A549 (cell line): ENCODE measurements around the gene ABCF2. TPM values are rescaled to one million over a fixed set of nuclear protein-coding genes. Genes with fewer than 3 reads are reported as not detected.

Source experiments
- ATAC-seq, 2 experiments: fragments of 200-7000 bp in 1 of 2; fragments of >200 bp in 1 of 2; cut with Nextera tagmentation in 1 of 2; cut with Tn5 transposase in 1 of 2; 3 replicates each; pipeline versions ENCODE4 v1.8.0 to v1.9.1; 2018 to 2020; ENCODE audit warnings: mild to moderate bottlenecking in 1 of 2, moderate library complexity in 1 of 2
- CTCF ChIA-PET: fragments of 300-600 bp; sonication (Branson Sonifier 250); formaldehyde crosslinking; extraction: SDS; loops from one replicate; lab custom pipeline; 2021; ENCODE audit warnings: antibody characterized with exemption, inconsistent platforms; lab: Yijun Ruan, JAX
- POLR2A ChIA-PET: fragments of 350-600 bp; formaldehyde crosslinking; extraction: SDS; loops from one replicate; lab custom pipeline; 2021; ENCODE audit warnings: antibody characterized with exemption, inconsistent platforms; lab: Yijun Ruan, JAX
- DNase-seq, 2 experiments: peaks; one replicate each; pipeline versions ENCODE4 v3.0.0 to v3.0.0-alpha.2; 2011 to 2016; ENCODE audit warnings: low read depth in 1 of 2, low spot score in 1 of 2
- FAIRE-seq: peaks from 2 replicates; lab custom pipeline; 2011; peaks lifted over from hg19 to GRCh38; lab: Jason Lieb, UNC
- H3K27ac ChIP-seq, 2 experiments: fragments of >200 bp; sonication (Bioruptor Twin); formaldehyde crosslinking; 3 replicates each; pipeline ENCODE4 v1.5.1; 2016 to 2017
- H3K4me1 ChIP-seq: fragments of >200 bp; sonication (Bioruptor Twin); formaldehyde crosslinking; 3 replicates; pipeline ENCODE4 v1.6.1; 2016
- H3K4me2 ChIP-seq: fragments of >200 bp; sonication (Bioruptor Twin); formaldehyde crosslinking; 3 replicates; pipeline ENCODE4 v1.6.1; 2016
- H3K4me3 ChIP-seq: fragments of >200 bp; sonication (Bioruptor Twin); formaldehyde crosslinking; 3 replicates; pipeline ENCODE4 v1.5.1; 2016
- H3K9me3 ChIP-seq: fragments of >200 bp; sonication (Bioruptor Twin); formaldehyde crosslinking; 3 replicates; pipeline ENCODE4 v1.6.1; 2016
- CEBPB ChIP-seq, 2 experiments: fragments of >200 bp in 1 of 2; sonication (Bioruptor Twin) in 1 of 2; formaldehyde crosslinking in 1 of 2; IDR thresholded peaks; 2 replicates each; pipeline ENCODE4 v1.6.1; 2012 to 2016
- EHMT2 ChIP-seq: fragments of 200-600 bp; sonication (generic); IDR thresholded peaks from 2 replicates; pipeline ENCODE4 v1.6.1; 2016; ENCODE audit warnings: antibody characterized with exemption, low read depth, mild to moderate bottlenecking, moderate library complexity
- EP300 ChIP-seq, 2 experiments: fragments of >200 bp; sonication (Bioruptor Twin); formaldehyde crosslinking; IDR thresholded peaks; 2 replicates in 1 of 2; 3 replicates in 1 of 2; pipeline ENCODE4 v1.6.1; 2016 to 2017
- ESRRA ChIP-seq: fragments of 150-350 bp; IDR thresholded peaks from 2 replicates; pipeline ENCODE4 v1.6.1; 2014; ENCODE audit warnings: mild to moderate bottlenecking, low read length, borderline replicate concordance
- FOSB ChIP-seq: fragments of 250-450 bp; sonication (Bioruptor Pico); IDR thresholded peaks from 2 replicates; pipeline ENCODE4 v1.5.0; 2020; ENCODE audit warnings: mild to moderate bottlenecking, moderate library complexity
- FOSL2 ChIP-seq, 2 experiments: fragments of 450-650 bp in 1 of 2; fragments of >200 bp in 1 of 2; sonication (Bioruptor Twin) in 1 of 2; formaldehyde crosslinking; IDR thresholded peaks; 2 replicates each; pipeline versions ENCODE4 v1.5.0 to v1.6.1; 2016 to 2020; ENCODE audit warnings: mild to moderate bottlenecking in 1 of 2, moderate library complexity in 1 of 2
- HDAC2 ChIP-seq: fragments of 200-600 bp; sonication (generic); IDR thresholded peaks from 2 replicates; pipeline ENCODE4 v1.6.1; 2016
- JUN ChIP-seq, 2 experiments: fragments of >200 bp; sonication (Bioruptor Twin); formaldehyde crosslinking; IDR thresholded peaks; 2 replicates in 1 of 2; 3 replicates in 1 of 2; pipeline ENCODE4 v1.6.1; 2016 to 2017
- JUNB ChIP-seq: fragments of >200 bp; sonication (Bioruptor Twin); formaldehyde crosslinking; IDR thresholded peaks from 2 replicates; pipeline ENCODE4 v1.6.1; 2016
- KDM1A ChIP-seq: fragments of 200-600 bp; sonication (generic); IDR thresholded peaks from 2 replicates; pipeline ENCODE4 v1.6.1; 2016; ENCODE audit warnings: low read depth, mild to moderate bottlenecking
- NFE2L2 ChIP-seq: fragments of 150-350 bp; conservative IDR thresholded peaks from 2 replicates; pipeline ENCODE4 v1.6.1; 2014; ENCODE audit warnings: low read length
- POLR2A ChIP-seq: IDR thresholded peaks from 2 replicates; pipeline ENCODE4 v1.6.1; 2012; ENCODE audit warnings: mild to moderate bottlenecking, low read length
- RAD21 ChIP-seq, 2 experiments: fragments of >200 bp in 1 of 2; sonication (Bioruptor Twin) in 1 of 2; formaldehyde crosslinking in 1 of 2; IDR thresholded peaks in 1 of 2; conservative IDR thresholded peaks in 1 of 2; 2 replicates in 1 of 2; 3 replicates in 1 of 2; pipeline ENCODE4 v1.6.1; 2012 to 2018; ENCODE audit warnings: inconsistent platforms in 1 of 2
- SMC3 ChIP-seq: fragments of >200 bp; sonication (Bioruptor Twin); formaldehyde crosslinking; IDR thresholded peaks from 3 replicates; pipeline ENCODE4 v1.6.1; 2018; ENCODE audit warnings: inconsistent platforms
- WGBS: methylation state at CpG from one replicate; pipeline ENCODE4 v1.1.6; 2017; ENCODE audit errors: missing lambda C conversion rate; 5-methylcytosine and 5-hydroxymethylcytosine counted together
- polyA plus RNA-seq, 4 experiments: library from polyadenylated mRNA; depleted of rRNA in 3 of 4; stranded (reverse); fragments of >200 nt; fragmentation: RNase III in 1 of 4; extraction: RNeasy Plus Mini Kit Qiagen cat#74134 plus additional on column Dnase treatment in 1 of 4; gene quantifications; 2 replicates in 3 of 4; 3 replicates in 1 of 4; pipeline ENCODE4 v1.2.3, GENCODE V29; 2011 to 2017
- TF ChIP-seq, protein P1 (sequence below): IDR thresholded peaks from 2 replicates; pipeline ENCODE4 v1.6.1; 2012
- TF ChIP-seq, protein P2 (sequence below): fragments of 450-650 bp; IDR thresholded peaks from 2 replicates; pipeline ENCODE4 v1.6.1; 2014; ENCODE audit warnings: antibody characterized with exemption
- TF ChIP-seq, protein P3 (sequence below): fragments of >200 bp; sonication (Bioruptor Twin); formaldehyde crosslinking; IDR thresholded peaks from 3 replicates; pipeline ENCODE4 v1.5.1; 2016
- TF ChIP-seq, protein P4 (sequence below): fragments of 150-350 bp; IDR thresholded peaks from 2 replicates; pipeline ENCODE4 v1.6.1; 2014; ENCODE audit warnings: low read depth, mild to moderate bottlenecking, low read length
- TF ChIP-seq, protein P5 (sequence below): fragments of 200-600 bp; sonication (generic); IDR thresholded peaks from 2 replicates; pipeline ENCODE4 v1.6.1; 2016; ENCODE audit warnings: antibody characterized with exemption, mild to moderate bottlenecking, moderate library complexity

Gene ABCF2
- polyA plus RNA-seq, 2 of the 4 experiments (the other 2 are of a cell fraction): 47.8 to 70.9 TPM

DNA sequence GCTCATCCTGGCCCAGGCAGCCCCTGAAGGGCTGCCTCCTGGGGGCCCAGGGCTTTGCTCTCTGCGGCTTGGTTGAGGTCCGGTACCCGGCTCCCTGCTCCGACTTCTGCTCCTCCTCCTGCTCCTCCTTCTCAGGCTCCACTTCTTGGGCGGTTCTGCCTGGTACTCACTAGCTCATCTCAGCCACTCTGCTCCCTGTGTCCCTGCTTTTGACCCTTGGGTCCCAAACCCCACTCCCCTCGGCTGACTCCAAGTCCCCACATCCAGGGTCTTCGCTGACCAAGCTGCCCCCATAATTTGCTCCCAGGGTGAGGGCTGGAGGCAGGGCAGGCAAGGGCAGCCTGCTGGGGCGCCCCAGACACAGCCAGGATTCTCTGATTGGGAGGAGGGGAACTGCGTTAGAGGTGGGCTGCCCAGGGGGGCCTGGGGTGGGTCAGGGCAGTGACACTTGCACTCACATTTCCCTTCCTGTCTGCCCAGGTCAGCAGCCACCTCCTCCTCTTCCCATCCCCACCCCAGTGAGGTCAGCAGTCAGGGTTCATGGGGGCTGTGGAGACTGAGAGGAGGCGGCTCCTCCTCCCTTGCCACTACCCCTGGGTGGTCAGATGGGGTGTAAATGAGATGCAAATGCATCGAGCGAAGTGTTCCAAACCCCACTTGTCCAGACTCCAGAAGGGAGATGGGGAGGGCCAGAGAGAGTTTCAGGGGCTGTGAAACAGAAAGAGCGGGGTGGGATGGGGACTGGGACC is 19.3 kb upstream of the ABCF2 start:
- H3K4me2 ChIP-seq: peak overlapping the region; percentile 100
- H3K27ac ChIP-seq: no peak overlapping the region; a peak in 1 of 6 replicates
- FAIRE-seq (no peak), ATAC-seq (peak; percentile 36 to 60; a peak in 5 of 6 replicates), DNase-seq (peak; percentile 32 to 34)
- H3K9me3 ChIP-seq: no peaks in the 10 kb centered on the region
- peak overlapping the region; percentile 52; the same call in 2 of the 3 replicates for H3K4me3 ChIP-seq
- H3K4me1 ChIP-seq: peaks cover 53% of the 10 kb centered on the region
- WGBS: 40% methylated on average over 11 of the region's 13 CpGs
- POLR2A ChIA-PET: interaction anchor here (0.9 to 2.1 kb wide), 2 partner anchors 13 to 19 kb away, joined by 3 to 9 read pairs; partner anchors contain the start of genes ABCF2 and CHPF2
- CTCF ChIA-PET: interaction anchor here (0.8 to 5.3 kb wide), 14 partner anchors 9 to 284 kb away, joined by 3 to 69 read pairs (median 4); partner anchors contain the start of genes ABCF2 and CHPF2
- TF ChIP-seq KDM1A: 0 out of 2 replicates have a peak, but pooled peaks have one; percentile 13
- TF ChIP-seq, protein P1, sequence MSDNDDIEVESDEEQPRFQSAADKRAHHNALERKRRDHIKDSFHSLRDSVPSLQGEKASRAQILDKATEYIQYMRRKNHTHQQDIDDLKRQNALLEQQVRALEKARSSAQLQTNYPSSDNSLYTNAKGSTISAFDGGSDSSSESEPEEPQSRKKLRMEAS: no peak
- TF ChIP-seq, all 56 proteins: peak for 1

DNA sequence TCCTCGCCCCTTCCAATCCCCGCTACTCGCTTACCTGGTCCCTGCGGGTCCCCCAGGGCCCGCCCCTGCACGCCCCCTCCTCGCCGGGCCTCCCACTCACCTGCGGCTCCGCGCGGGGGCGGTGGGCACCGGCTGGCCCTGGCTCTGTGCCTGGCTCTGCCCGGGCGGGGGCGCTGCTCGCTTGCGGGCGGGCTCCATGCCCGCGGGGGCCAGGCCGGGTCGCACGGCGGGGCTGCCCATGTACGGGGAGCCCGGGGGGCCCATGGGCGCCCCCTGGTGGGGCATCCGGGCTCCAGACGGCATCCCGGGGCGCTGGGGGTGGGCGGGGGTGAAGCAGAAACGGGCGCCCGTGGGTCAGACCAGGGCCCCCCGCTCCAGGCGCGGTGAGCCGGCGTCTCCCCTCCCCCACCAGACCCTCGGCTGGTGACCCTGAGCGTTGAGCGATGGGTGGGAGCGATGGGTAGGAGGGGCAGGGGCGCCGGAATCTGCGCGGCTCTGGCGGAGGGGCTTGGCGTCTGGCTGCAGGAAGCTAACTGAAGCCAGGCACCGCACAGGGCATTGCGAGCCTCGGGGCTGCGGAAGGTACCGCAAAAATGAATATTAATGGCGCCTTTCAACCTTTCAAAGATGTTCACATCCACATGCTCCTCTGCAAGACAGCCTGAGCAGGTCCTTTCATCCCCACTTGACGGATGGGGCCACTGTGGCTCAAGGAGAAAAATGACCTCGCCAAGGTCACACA is 18.5 kb upstream of the ABCF2 start:
- CTCF ChIA-PET: interaction anchor here (0.8 to 5.3 kb wide), 25 partner anchors 10 to 283 kb away, joined by 3 to 69 read pairs (median 5); partner anchors contain the start of genes ABCF2 and CHPF2
- peak overlapping the region; percentile 100 for H3K4me2 ChIP-seq
- ATAC-seq: peak; percentile 37 to 72
- 10% methylated on average over 19 of the region's 60 CpGs for WGBS
- POLR2A ChIA-PET: interaction anchor here (0.9 to 2.1 kb wide), 2 partner anchors 13 to 19 kb away, joined by 3 to 9 read pairs; partner anchors contain the start of genes ABCF2 and CHPF2
- peak overlapping the region; percentile 52 for H3K4me3 ChIP-seq
- peaks cover 56% of the 10 kb centered on the region for H3K4me1 ChIP-seq
- no peaks in the 10 kb centered on the region for H3K9me3 ChIP-seq
- peak overlapping the region; percentile 63 to 83; a peak in 5 of 6 replicates for H3K27ac ChIP-seq
- no peak for TF ChIP-seq EHMT2
- TF ChIP-seq FOSB (CRISPR knock-in tag): no peak
- TF ChIP-seq, protein P1: no peak; the same call in 1 of the 2 replicates
- no peak for TF ChIP-seq POLR2A
- TF ChIP-seq EP300 (IDR thresholded peaks at IDR 0.05): no peak
- TF ChIP-seq JUNB: no peak
- TF ChIP-seq, protein P2, sequence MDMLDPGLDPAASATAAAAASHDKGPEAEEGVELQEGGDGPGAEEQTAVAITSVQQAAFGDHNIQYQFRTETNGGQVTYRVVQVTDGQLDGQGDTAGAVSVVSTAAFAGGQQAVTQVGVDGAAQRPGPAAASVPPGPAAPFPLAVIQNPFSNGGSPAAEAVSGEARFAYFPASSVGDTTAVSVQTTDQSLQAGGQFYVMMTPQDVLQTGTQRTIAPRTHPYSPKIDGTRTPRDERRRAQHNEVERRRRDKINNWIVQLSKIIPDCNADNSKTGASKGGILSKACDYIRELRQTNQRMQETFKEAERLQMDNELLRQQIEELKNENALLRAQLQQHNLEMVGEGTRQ: no peak
- TF ChIP-seq HDAC2: no peak
- TF ChIP-seq, protein P3, sequence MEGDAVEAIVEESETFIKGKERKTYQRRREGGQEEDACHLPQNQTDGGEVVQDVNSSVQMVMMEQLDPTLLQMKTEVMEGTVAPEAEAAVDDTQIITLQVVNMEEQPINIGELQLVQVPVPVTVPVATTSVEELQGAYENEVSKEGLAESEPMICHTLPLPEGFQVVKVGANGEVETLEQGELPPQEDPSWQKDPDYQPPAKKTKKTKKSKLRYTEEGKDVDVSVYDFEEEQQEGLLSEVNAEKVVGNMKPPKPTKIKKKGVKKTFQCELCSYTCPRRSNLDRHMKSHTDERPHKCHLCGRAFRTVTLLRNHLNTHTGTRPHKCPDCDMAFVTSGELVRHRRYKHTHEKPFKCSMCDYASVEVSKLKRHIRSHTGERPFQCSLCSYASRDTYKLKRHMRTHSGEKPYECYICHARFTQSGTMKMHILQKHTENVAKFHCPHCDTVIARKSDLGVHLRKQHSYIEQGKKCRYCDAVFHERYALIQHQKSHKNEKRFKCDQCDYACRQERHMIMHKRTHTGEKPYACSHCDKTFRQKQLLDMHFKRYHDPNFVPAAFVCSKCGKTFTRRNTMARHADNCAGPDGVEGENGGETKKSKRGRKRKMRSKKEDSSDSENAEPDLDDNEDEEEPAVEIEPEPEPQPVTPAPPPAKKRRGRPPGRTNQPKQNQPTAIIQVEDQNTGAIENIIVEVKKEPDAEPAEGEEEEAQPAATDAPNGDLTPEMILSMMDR: peak; percentile 88
- no peak for TF ChIP-seq FOSL2 (IDR thresholded peaks at IDR 0.05)
- TF ChIP-seq FOSL2 (CRISPR knock-in tag; IDR thresholded peaks at IDR 0.05): no peak
- no peak for TF ChIP-seq NFE2L2
- TF ChIP-seq CEBPB (IDR thresholded peaks at IDR 0.05): no peak
- TF ChIP-seq, protein P4, sequence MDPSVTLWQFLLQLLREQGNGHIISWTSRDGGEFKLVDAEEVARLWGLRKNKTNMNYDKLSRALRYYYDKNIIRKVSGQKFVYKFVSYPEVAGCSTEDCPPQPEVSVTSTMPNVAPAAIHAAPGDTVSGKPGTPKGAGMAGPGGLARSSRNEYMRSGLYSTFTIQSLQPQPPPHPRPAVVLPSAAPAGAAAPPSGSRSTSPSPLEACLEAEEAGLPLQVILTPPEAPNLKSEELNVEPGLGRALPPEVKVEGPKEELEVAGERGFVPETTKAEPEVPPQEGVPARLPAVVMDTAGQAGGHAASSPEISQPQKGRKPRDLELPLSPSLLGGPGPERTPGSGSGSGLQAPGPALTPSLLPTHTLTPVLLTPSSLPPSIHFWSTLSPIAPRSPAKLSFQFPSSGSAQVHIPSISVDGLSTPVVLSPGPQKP: no peak
- TF ChIP-seq JUN (IDR thresholded peaks at IDR 0.05): no peak; a peak in 1 of 5 replicates
- TF ChIP-seq SMC3: peak; percentile 50; the same call in 2 of the 3 replicates
- TF ChIP-seq KDM1A: peak; percentile 70; the same call in 1 of the 2 replicates
- TF ChIP-seq ESRRA: peak; percentile 55; the same call in 1 of the 2 replicates
- TF ChIP-seq RAD21 (conservative IDR thresholded peaks at IDR 0.05 in 1 of 2, IDR thresholded peaks at IDR 0.05 in 1 of 2): peak in 1 of 2 experiments; percentile 50; a peak in 2 of 5 replicates
- TF ChIP-seq, protein P5, sequence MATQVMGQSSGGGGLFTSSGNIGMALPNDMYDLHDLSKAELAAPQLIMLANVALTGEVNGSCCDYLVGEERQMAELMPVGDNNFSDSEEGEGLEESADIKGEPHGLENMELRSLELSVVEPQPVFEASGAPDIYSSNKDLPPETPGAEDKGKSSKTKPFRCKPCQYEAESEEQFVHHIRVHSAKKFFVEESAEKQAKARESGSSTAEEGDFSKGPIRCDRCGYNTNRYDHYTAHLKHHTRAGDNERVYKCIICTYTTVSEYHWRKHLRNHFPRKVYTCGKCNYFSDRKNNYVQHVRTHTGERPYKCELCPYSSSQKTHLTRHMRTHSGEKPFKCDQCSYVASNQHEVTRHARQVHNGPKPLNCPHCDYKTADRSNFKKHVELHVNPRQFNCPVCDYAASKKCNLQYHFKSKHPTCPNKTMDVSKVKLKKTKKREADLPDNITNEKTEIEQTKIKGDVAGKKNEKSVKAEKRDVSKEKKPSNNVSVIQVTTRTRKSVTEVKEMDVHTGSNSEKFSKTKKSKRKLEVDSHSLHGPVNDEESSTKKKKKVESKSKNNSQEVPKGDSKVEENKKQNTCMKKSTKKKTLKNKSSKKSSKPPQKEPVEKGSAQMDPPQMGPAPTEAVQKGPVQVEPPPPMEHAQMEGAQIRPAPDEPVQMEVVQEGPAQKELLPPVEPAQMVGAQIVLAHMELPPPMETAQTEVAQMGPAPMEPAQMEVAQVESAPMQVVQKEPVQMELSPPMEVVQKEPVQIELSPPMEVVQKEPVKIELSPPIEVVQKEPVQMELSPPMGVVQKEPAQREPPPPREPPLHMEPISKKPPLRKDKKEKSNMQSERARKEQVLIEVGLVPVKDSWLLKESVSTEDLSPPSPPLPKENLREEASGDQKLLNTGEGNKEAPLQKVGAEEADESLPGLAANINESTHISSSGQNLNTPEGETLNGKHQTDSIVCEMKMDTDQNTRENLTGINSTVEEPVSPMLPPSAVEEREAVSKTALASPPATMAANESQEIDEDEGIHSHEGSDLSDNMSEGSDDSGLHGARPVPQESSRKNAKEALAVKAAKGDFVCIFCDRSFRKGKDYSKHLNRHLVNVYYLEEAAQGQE: no peak
- peak in 1 of 2 experiments; percentile 88 for DNase-seq
- no peak for FAIRE-seq
